GM18505 (cell line): ENCODE data around the gene UNCX.
"Not testable (repeated sequence)": the region's sequence is repeated elsewhere in the genome, so short reads cannot be mapped to it uniquely, and the experiment has no call there.

Experiments used
- ATAC-seq: cut with Tn5 transposase; IDR thresholded peaks from one replicate; pipeline ENCODE4 v1.9.1; 2021; ENCODE audit not compliant: unreplicated experiment
- POLR2A ChIP-seq: IDR thresholded peaks from 4 replicates; pipeline ENCODE4 v1.6.1; 2011; ENCODE audit warnings: borderline replicate concordance; ENCODE audit not compliant: insufficient read depth, insufficient read length; ENCODE audit errors: extremely low read depth

The UNCX gene

GRCh38 chr7:1232623-1233332, at the start of gene UNCX:
UNCX (plus strand) TSS chr7:1232872; CDS start chr7:1233018, 146 bp downstream.
- TF ChIP-seq POLR2A = no peak
- ATAC-seq = no peak

- ATAC-seq = no peak
- no peak for TF ChIP-seq POLR2A
These were observed 45.5 kb upstream of the UNCX start for GRCh38 chr7:1187127-1187526.

GRCh38 chr7:1188720-1189294, 43.9 kb upstream of the UNCX start:
- ATAC-seq = no peak
- TF ChIP-seq POLR2A = no peak

- TF ChIP-seq POLR2A = no peak
- no peak for ATAC-seq
These were observed 42.5 kb upstream of the UNCX start for GRCh38 chr7:1189986-1190772.

- no peak for TF ChIP-seq POLR2A
- no peak for ATAC-seq
These were observed 40.4 kb upstream of the UNCX start for GRCh38 chr7:1192171-1192676.

- ATAC-seq = no peak
- TF ChIP-seq POLR2A = no peak
These were observed 38.9 kb upstream of the UNCX start for GRCh38 chr7:1193593-1194424.

- ATAC-seq = not testable (repeated sequence)
These were observed 36.2 kb upstream of the UNCX start for GRCh38 chr7:1196441-1196840.

- no peak for ATAC-seq
- TF ChIP-seq POLR2A = no peak
These were observed 35.7 kb upstream of the UNCX start for GRCh38 chr7:1196950-1197349.

- no peak for TF ChIP-seq POLR2A
These were observed 34.6 kb upstream of the UNCX start for GRCh38 chr7:1197997-1198625.

GRCh38 chr7:1200045-1200444, 32.6 kb upstream of the UNCX start:
- no peak for TF ChIP-seq POLR2A
- ATAC-seq = no peak

More at GRCh38 chr7:1197997-1198625, 34.6 kb upstream of the UNCX start:
- no peak for ATAC-seq

GRCh38 chr7:1201916-1202315, 30.8 kb upstream of the UNCX start:
- ATAC-seq = no peak
- TF ChIP-seq POLR2A = no peak

GRCh38 chr7:1202914-1203313, 29.8 kb upstream of the UNCX start:
- not testable (repeated sequence) for ATAC-seq
